Amniotic stem cell (primary cell): ENCODE measurements around the gene FBXO31.

Experiments used
- DNase-seq: peaks from one replicate; lab custom pipeline; 2025; lab: John Stamatoyannopoulos, UW

The FBXO31 gene, protein sequence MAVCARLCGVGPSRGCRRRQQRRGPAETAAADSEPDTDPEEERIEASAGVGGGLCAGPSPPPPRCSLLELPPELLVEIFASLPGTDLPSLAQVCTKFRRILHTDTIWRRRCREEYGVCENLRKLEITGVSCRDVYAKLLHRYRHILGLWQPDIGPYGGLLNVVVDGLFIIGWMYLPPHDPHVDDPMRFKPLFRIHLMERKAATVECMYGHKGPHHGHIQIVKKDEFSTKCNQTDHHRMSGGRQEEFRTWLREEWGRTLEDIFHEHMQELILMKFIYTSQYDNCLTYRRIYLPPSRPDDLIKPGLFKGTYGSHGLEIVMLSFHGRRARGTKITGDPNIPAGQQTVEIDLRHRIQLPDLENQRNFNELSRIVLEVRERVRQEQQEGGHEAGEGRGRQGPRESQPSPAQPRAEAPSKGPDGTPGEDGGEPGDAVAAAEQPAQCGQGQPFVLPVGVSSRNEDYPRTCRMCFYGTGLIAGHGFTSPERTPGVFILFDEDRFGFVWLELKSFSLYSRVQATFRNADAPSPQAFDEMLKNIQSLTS

DNA sequence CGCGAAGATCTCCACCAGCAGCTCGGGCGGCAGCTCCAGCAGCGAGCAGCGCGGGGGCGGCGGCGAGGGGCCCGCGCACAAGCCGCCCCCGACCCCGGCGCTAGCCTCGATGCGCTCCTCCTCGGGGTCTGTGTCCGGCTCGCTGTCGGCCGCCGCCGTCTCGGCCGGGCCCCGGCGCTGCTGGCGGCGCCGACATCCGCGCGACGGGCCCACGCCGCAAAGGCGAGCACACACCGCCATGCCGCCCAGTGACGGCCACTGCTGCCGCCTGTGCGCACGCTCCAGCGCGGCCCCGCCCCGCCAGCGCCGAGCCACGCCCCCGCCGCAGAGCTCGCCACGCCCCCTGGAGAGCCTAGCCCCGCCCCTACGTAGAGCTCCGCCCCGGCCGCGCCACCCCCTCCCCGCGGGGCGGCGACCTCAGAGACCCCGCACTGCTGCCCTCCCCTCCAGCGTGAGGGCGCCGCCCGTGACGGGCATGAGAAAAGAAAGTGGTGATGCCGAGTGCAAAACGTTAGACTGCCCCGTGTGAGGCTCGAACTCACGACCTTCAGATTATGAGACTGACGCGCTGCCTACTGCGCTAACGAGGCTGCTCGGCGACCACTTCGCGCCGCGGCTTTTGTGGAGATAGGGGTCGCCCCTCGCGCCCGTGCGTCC lies at the start of gene FBXO31:
Gene FBXO31 (minus strand): TSS at position 272 of the 657 bp plus-strand sequence. CDS start 32 bp downstream, at position 240.
- peak; percentile 81 for DNase-seq

DNA sequence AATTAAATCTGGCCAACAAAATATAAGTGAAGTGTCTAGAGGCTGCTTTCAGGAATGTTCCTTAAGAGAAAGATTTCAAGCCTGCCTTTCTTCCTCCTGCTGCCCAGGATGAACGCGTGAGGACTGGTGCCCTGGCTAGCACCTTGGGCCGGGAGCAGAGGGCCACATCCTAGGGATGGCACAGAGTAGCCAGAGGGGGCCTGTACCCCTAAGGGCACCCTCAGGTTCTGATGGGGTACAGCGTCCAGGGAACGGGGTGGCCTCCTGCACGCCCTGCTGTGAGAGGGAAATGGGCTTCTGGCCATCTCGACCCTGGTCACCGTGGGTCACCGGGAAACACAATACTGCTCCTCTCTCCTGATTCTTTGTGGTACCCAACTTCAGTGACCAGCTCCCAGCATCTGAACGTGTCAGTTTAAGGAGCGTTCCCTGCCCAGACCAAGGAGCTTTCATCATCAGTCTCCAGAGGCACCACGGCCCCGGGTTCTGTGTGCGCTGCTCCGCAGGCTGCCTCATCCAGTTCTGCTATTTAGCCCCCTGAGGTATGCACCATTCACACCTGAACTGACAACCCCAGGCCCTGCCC lies 48.8 kb upstream of the FBXO31 start:
- DNase-seq = no peak

DNA sequence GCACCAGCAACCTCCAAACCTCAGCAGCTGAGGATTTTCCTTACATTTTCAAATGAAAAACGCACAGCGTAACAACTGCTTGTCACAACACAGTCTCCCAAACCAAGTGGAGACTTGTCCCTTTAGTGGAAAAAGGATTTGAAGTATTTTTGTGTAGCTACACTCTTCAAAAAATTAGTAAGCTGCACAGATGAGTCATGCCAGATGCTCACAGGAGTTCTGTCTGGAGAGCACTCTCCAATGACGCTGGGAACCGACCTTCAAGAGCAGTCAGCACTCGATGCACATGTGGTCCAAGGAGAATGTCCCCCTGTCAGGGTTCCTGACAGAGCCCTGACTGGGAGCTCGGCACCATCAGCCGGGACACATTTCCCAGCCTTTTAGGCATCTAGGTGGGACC lies 48.4 kb upstream of the FBXO31 start:
- DNase-seq = peak; percentile 34

DNA sequence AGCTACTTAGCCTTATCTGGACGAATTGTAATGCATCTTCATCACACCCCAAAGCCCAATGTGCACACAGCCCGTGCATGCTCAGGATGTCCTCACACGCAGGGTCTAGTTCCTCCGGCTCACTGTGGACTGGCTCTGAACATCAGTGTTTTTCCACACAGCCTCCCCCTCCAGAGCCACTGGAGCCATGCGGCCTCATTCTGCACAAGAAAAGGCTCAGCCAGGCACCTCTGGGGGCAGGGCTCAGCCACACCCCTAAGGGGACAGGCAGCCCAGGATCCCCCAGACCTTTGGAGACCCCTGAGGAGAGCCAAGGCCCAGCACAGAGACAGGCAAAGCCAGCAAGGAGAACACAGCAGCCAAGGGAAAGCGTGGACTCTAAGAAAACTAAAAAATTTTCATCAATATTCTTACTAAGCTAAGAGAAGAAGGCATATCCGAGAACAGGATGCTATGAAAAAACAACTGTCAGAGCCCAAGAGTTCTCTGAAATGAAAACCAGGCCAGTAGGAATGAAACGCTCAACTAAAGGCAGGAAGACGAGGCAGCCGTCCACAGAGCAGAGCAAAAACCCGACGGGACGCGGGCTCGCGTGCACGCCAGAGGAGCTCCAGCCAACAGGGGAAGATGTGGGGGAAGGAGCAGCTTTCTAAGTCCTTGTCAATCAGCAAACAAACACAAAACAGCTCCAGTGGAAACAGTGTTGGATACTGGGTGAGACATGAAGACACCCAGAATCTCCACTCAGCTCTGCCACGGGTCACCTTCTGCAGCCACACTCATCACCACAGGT lies 43.0 kb upstream of the FBXO31 start:
- no peak for DNase-seq

DNA sequence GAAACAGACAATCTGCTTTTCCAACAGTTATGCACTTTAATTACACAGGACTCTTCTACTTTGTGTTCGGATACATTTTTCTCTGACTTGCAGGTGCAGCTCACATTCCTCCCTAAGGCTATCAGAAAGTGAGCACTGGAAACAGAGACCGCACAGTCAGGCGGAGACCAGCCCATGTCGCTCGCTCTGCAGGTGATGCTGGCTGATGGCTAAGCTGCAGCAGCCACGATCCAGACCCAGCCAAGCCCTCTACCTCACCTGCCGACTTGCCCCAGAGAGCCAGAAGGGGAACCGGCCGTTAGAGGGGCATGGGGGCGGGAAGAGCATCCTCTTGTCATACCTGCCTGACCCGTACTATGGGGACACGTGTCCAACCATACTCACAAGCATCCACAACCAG lies 42.4 kb upstream of the FBXO31 start:
- no peak for DNase-seq

DNA sequence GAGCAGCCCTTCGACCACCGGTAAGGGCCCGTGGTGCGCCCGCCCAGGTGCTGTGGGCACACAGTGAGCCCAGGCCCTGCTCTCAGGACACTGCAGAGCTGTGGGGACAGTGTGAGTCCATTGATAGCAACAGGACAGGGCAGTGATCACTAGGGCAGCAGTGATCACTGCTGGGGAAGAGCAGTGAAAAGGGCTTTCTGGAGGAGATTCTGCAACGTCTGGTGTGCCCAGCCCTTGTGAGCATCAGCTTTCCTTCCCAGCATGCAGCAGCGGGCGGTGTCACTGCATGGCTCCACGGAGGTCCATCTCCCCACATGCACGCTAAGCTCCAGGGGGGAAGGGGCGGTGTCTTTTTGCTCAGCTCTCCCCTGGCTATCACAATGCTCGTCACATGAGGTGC lies 40.7 kb upstream of the FBXO31 start:
- no peak for DNase-seq

DNA sequence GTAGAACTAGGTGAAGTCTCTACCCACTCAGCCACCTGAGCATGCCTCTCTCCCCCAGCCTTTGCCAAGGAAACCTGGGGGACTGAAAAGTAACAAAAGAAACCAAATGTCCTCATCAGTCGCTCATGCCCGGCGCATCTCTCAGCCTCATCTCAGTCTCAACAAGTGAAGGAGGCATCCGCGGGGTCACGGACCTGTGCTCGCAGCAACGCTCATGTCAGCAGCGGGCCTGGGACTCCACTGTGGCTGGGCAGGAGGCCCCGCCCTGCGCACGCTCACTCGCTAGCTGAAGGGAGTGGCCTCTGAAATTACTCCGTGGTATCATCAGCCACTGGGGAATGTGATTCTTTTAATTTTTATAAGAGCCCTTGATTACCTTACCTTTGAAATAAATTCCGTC lies 39.9 kb upstream of the FBXO31 start:
- no peak for DNase-seq

DNA sequence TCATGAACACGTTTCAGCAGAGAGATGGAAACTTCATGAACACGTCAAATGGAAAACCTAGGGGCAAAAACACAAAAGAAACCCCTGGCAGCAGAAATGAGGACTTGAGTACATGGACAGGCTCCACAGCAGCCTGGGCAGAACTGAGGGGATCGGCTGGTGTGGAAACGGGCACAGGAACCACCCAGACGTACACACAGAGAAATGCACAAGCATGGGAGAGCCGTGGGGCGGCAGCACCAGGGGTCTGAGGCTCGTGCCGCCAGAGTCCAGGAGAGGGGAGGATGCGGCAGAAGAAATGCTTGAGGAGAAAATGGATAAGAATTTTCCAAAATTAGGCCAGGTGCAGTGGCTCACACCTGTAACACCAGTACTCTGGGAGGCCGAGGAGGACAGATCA lies 38.5 kb upstream of the FBXO31 start:
- DNase-seq = no peak

DNA sequence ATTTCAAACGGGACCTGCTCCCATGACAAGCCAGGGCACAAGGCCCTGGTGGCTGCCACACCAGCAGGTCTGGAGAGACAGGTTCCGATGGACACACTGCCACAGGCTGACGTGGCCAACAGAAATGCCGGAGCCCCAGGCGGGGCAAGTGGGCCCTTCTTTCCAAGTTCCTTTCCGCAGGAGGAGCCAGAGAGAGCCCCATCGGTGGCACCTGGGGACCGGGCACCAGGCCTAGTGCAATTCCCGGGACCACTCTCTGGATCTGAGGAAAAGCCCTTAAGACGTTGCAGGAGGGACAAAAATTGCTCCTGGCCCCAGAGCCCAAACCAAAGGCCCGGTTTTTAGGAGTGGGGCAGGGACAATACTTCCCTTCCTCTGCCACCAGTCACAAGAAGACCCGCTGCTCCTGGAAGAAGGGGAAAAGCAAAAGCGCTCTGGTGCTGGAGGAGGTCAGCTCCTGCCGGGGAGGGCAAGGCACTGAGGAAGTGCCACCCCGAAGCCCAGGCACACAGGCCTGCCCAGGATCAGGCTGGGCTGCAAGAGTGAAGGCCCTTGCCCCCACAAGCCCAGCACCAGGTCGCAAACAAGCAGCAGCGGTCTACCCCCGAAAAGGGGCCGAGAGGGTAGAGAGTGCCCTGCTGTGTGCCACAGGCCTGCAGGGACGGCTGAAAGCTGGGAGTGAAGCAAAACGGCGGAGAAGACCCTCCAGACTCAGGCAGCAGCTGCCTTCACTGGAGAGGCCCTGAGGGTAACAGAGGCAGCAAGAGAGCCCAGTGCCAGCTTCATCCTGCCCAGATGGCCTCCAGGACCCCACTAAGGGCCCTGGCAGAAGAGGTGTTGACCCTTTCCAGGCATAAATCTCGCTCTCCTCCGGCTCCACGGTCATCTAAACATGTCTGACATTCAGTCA lies 37.7 kb upstream of the FBXO31 start:
- DNase-seq = no peak

DNA sequence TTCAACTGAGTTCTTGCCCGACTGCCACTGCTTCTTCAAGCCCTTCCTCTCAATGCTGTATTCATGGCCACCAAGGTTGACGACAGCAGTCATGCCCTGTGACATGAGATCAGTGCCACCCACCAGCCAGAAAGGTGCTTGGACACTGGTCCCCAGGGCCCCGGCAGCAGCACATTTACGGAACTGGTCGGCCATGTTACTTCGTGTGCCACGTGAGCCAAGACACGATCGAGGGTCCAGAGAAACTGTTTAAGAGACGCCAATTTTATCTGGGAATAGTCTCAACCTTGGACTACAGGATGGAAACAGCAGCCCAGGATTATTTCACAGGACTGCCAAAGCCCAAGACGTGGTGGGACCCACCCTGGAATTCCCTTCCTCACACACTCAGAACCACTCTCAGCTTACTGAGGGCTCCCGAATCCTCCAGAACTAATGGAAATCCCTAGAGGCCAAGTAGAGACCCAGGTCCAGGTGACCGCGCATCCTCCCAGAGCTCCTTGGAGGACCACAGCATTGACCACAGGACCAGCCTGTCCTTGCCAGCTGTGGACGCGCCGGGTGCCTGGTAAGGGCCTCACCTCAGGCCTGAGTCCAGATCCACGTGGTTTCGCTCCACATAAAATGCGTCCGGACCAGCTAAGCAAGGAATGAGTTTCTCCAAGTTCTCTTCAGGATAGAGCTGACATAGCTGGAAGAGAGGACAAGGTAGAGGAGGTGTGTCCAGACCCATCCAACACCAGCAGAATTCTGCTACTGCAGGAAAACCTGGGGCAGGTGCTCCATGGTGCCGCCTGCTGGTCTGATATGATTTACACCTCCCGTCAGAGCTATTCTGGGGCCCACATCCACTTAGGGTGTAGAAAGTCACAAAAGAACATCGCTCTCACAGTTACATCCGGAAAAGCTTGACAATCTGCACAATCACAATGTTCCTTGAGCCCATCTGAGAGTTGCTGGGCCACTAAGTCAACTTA lies 36.7 kb upstream of the FBXO31 start:
- DNase-seq = no peak

DNA sequence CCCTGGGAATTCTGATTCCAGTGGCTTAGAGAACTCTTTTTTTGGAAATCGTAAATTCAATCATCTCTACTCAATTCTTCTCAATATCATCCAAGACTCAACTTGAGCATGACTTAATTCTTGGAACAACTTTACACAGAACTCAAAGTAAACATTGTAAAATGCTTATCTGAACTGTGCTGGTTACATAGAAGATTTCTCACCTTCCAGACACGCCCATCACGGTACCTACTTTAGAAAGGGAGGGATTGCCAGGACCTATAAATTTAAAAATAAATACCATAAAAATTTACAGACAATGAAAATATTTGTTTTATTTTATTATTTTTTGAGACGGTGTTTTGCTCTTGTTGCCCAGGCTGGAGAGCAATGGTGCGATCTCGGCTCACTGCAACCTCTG lies 35.1 kb upstream of the FBXO31 start:
- DNase-seq = no peak

DNA sequence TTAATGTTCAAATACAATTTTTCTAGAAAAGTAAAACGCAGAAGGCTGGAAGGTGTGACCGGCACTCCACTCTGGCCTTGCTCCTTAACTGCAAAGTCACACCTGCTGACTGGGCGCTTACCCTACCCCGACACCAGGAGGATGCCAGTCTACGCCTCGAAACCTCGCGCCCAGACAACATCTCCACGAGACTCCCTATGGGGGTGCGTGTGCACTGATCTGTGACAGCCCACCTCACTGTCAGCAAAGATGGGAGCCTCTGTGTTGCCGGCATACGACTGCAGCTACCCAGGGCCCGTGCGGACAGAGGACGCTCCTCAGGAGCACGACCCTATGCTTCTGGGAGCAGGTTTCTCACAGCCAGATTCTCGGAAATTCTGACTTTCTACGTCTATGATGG lies 34.6 kb upstream of the FBXO31 start:
- DNase-seq = no peak

DNA sequence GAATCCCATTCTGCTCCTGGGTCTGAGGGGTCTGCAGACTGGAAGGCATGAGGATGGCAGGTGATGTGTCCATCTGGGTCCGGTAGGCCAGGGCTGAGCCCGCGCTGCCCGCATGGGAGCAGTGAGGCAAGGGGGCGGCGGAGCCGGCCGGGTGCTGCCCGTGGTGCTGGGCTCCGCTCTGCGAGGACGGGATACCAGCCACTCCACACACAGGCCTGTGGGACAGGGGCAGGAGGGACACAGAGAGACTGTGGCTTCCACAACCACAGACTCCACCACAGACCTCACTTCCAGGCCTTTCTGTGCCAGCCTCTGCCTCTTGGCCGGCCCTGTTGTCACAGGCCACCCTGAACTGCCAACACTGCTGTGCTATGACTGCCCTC lies 33.9 kb upstream of the FBXO31 start:
- no peak for DNase-seq

DNA sequence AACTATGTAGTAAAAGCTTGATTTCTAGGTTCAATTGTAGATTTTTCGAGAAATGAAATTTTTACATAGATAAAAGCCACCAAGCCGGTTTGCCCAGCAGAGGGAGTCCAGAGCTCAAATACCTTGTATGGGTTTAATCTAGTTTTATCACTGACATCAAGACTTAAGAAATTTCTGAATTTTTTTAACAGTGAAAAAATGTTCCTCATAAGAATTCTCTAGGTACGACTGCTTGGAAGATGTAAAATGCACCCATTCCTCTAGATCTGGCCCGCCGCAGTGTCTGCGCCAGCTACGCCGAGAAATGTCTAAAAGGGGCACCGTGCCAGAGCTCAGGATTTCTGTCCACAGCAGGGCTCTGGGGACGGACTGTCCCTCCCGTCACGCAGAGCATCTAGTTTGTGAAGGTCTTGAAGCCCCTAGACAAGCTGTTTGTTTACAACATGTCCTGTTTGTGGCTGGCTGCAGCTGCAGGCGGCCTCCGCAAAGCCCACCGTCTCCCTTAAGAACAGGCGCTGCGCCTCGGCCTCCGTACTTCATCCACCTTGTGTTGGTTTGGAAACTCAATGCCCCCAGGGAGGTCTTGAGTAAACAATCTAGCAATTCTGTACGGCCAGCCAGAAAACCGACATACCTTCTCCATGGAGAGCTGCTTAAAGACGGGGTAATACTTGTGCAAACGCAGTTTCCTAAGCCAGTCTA lies 33.4 kb upstream of the FBXO31 start:
- DNase-seq = peak; percentile 64

DNA sequence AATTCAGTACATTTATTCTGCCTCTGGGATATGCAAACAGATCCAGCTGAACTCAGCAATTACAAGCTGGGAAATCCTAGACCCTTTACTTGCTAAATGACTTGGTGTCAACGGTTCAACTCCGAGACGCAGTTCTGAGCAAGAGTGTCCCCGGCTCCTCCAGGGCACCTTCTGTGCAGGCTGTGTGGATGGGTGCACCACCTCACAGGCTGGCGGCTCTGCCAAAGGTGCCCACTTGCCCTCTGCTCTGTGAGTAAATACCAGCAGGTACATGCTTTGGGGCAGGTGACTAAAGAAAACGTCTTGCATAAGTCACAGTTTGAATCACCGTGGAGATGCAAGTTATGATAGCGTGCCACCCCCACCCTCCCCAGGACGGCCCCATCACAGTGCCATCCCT lies 31.9 kb upstream of the FBXO31 start:
- DNase-seq = no peak

DNA sequence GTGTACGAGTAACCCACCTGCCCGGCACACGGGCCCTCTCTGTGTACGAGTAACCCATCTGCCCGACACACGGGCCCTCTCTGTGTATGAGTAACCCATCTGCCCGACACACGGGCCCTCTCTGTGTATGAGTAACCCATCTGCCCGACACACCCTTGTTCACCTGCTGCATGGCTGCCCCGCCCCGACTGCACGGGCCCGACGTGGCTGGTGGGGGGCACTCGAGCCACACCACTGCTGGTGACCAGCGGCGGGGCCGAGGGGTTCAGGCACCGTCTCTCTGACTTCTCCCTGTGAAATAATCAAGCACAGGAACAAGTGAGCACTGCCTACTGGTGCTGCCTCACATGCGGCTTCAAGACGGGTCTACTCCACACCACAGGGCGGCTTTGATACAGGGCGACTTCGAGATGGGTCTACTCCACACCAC lies 30.7 kb upstream of the FBXO31 start:
- no peak for DNase-seq

DNA sequence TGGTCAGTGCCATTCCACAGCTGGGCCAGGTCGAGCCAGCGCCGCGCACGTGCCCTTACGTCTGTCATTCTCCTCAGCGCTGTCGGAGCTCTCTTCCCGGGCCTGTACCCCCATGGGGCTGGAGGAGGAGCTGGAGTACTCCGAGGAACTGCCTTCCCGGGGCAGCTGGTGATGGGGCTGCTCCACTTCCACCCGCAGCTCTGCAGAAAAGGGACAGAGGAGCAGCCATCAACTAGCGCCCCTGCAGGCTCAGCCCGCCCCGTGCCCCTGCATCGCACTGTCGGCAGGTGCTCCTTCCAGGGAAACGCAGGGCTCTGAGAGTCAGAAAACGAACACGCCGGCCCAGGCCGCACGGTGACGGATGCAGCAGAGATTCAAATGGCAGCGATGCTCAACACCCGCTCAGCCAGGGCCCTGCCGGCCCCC lies 29.4 kb upstream of the FBXO31 start:
- DNase-seq = no peak

DNA sequence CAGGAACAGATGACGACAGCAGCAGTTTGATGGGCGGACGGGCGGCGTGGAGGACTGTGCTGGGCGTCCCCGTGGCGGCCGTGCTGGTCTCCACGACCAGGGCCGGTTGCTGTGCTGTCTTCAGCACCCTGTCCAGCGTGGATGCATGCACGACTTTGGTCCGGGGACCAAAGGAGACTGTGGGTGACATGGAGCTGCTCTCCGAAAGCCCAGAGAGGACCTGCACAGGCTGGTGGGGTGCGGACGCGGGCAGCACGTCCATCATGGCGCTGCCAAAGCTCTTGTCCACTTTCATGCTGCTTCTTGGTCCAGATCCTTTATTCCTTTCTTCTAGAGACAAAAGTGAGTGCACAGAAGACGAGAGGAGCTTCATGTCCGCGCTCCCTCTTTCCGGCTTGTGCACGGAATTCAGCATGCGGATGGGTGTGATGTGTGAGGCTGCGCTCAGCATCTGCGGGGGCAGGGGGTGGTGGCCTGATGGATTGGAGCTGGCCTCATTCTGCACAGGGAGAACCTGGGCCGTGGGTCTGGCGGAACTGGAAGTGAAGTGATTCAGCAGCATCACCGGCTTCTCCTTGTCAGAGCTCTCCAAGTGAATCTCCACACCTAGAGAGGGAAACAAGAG lies 28.9 kb upstream of the FBXO31 start:
- DNase-seq = no peak
